SU-DHL-6 (cell line): ENCODE results near the gene ZSCAN18.

ENCODE experiments used
- EZH2phosphoT487 ChIP-seq: fragments of 200-600 bp; sonication (generic), shearing (Covaris generic); conservative IDR thresholded peaks from 2 replicates; pipeline ENCODE4 v1.6.1; 2018; ENCODE audit warnings: mild to moderate bottlenecking, antibody characterized with exemption, low read length, moderate library complexity, mixed read lengths
- TF ChIP-seq, protein P1 (sequence below): fragments of 200-600 bp; sonication (generic); IDR thresholded peaks from one replicate; pipeline ENCODE4 v1.5.1; 2017; ENCODE audit warnings: antibody characterized with exemption, mild to moderate bottlenecking, low read length, moderate library complexity; ENCODE audit not compliant: insufficient read depth, poor library complexity, severe bottlenecking

DNA sequence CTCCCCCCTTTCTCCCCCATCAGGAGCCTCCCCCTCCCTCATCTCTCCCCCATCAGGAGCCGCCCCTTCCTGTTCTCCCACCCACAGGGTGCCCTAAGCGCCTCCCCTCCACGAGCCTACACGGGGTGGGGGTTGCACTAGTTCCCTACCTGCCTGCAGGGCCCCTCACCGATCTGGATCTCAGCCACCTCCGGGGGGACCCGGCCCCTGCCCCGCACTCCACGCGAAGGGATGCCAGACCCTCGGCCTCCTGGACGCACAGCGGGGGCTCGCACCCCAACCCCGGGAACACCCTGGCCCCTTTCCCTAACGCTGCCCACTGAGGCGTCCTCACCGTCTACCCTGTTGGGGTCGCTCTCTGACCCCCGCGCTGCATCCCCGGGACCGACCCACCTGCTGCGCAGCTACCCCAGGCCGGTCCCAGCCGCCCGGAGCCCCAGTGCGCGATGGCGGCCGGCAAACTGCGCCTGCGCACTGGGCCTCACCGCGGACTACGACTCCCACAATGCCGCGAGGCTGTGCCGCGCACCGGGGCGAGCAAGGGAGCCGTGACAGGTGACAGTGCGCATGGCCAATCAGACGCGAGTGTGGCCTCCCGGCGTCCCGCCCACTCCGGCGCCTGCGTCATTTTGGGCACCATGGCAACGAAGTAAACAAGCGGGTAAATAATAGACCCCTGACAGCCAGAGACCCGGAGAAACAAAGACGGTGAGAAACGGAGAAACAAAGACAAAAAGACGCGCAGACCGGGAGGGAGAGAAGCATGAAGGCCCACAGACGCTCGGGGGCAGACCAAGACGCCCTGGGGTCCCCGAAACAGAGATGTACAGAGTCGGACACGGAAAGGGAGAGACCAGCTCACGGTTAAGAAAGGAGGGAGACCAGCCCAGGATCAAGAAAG is at the start of gene ZSCAN18:
- TF ChIP-seq, protein P1, sequence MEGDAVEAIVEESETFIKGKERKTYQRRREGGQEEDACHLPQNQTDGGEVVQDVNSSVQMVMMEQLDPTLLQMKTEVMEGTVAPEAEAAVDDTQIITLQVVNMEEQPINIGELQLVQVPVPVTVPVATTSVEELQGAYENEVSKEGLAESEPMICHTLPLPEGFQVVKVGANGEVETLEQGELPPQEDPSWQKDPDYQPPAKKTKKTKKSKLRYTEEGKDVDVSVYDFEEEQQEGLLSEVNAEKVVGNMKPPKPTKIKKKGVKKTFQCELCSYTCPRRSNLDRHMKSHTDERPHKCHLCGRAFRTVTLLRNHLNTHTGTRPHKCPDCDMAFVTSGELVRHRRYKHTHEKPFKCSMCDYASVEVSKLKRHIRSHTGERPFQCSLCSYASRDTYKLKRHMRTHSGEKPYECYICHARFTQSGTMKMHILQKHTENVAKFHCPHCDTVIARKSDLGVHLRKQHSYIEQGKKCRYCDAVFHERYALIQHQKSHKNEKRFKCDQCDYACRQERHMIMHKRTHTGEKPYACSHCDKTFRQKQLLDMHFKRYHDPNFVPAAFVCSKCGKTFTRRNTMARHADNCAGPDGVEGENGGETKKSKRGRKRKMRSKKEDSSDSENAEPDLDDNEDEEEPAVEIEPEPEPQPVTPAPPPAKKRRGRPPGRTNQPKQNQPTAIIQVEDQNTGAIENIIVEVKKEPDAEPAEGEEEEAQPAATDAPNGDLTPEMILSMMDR, result no peak
- no peak for TF ChIP-seq EZH2phosphoT487
